Subcutaneous abdominal adipose tissue (tissue), 5 donors: ENCODE measurements around the gene AZIN2.

ENCODE experiments used
- H3K27ac ChIP-seq: one replicate; pipeline ENCODE4 v1.7.0; 2013; ENCODE audit warnings: low read depth, mild to moderate bottlenecking, inconsistent platforms, low read length, moderate library complexity
- H3K27me3 ChIP-seq, 5 donors: one replicate each; pipeline ENCODE4 v1.7.0; 2013; ENCODE audit warnings: low read length in 5 of 5, inconsistent platforms in 1 of 5; ENCODE audit not compliant: control insufficient read depth in 5 of 5, insufficient read depth in 4 of 5
- H3K36me3 ChIP-seq, 5 donors: one replicate each; pipeline ENCODE4 v1.7.0; 2013; ENCODE audit warnings: low read length in 5 of 5; ENCODE audit not compliant: control insufficient read depth in 5 of 5, insufficient read depth in 5 of 5
- H3K4me1 ChIP-seq, 5 donors: one replicate each; pipeline ENCODE4 v1.7.0; 2013; ENCODE audit warnings: low read length in 5 of 5, mild to moderate bottlenecking in 3 of 5, moderate library complexity in 1 of 5; ENCODE audit not compliant: control insufficient read depth in 5 of 5, insufficient read depth in 5 of 5
- H3K4me3 ChIP-seq, 5 donors: one replicate each; pipeline ENCODE4 v1.7.0; 2013; ENCODE audit warnings: low read length in 5 of 5, low read depth in 1 of 5
- H3K9ac ChIP-seq, 5 donors: one replicate each; pipeline ENCODE4 v1.7.0; 2013; ENCODE audit warnings: low read length in 5 of 5, mild to moderate bottlenecking in 4 of 5, moderate library complexity in 3 of 5
- H3K9me3 ChIP-seq, 5 donors: one replicate each; pipeline ENCODE4 v1.7.0; 2013; ENCODE audit warnings: low read length in 5 of 5; ENCODE audit not compliant: control insufficient read depth in 5 of 5
- donor health status: healthy.
- donor health status: healthy.
- donor health status: healthy.
- donor health status: healthy.
- donor health status: healthy.

The AZIN2 gene

DNA sequence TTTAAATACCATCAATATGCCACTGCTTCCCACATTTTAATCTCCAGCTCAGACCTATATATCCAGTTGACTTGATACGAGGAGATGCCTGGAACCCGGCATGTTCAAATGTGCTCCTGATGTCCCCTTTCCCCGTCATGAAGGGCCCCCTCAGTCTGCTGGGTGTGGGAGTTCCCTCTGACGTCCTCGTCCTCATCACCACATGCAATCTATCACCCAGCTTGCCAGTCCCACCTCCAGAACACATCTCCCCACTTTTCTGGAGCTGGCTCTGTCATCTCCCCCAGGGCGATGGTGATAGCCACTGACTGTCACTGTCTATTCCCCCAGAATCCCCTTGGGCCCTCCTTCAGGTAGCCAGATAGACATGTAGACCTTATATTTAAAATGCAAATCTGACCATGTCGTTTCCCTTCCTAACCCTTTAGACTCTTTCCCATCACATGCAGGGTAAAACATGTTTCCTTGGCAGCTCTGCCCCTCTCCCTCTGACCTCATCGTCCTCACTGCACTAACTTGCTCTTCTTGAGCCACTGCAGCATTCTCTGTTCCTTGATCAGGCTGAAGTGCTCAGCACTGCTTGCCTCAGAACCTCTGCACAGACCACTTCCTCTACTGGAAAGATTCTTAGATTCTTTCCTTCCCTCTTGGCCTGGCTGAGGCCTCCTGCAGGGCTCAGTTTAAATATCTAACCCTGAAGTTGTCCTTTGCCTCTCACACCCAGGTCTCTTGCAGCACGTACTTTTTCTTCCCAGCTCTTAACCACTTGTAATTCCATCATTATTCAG, 7.4 kb downstream of the AZIN2 start:
- Histone ChIP-seq H3K27me3 (no peaks in the 10 kb centered on the region), H3K4me3 (no peak overlapping the region), H3K27ac (no peak overlapping the region), H3K9ac (no peak overlapping the region), H3K9me3 (no peaks in the 10 kb centered on the region), H3K36me3 (no peaks in the 10 kb centered on the region), H3K4me1 (peaks cover 0 to 2% (median 0%) of the 10 kb centered on the region in 5 donors)

- Histone ChIP-seq H3K4me1 (peaks cover 0 to 2% (median 0%) of the 10 kb centered on the region in 5 donors), H3K27me3 (no peaks in the 10 kb centered on the region), H3K9ac (no peak overlapping the region), H3K36me3 (no peaks in the 10 kb centered on the region), H3K9me3 (no peaks in the 10 kb centered on the region), H3K27ac (no peak overlapping the region), H3K4me3 (no peak overlapping the region)
Measured at GRCh38 chr1:33089457-33089856, 8.5 kb downstream of the AZIN2 start.

DNA sequence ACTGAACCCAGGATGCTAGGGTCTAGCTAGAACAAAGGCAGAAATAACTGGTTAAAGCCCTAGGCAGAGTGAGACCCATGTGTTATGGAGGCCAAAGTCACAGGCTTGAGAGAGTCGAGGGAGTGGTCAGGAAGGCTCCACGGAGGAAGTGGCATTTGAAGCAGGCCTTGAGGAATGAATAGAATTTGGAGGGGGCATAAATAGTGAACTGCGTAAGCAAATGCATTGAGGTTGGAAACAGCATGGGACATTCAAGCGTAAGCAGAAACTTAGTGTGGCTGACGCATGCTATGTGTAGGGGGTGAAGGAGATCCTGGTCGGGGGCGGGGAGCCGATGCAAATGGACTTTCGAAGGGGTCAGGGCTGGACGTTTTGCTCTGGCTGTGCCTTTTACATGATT, 11.5 kb downstream of the AZIN2 start:
- Histone ChIP-seq H3K27ac (no peak overlapping the region), H3K4me3 (no peak overlapping the region), H3K4me1 (peaks cover 0 to 5% (median 0%) of the 10 kb centered on the region in 5 donors), H3K27me3 (no peaks in the 10 kb centered on the region), H3K9me3 (no peaks in the 10 kb centered on the region), H3K36me3 (peaks cover 0 to 3% (median 0%) of the 10 kb centered on the region in 5 donors), H3K9ac (no peak overlapping the region)

- Histone ChIP-seq H3K9ac (no peak overlapping the region), H3K9me3 (no peaks in the 10 kb centered on the region), H3K27ac (no peak overlapping the region), H3K4me1 (peaks cover 0 to 5% (median 0%) of the 10 kb centered on the region in 5 donors), H3K36me3 (peaks cover 0 to 7% (median 0%) of the 10 kb centered on the region in 5 donors), H3K4me3 (no peak overlapping the region), H3K27me3 (no peaks in the 10 kb centered on the region)
Measured at GRCh38 chr1:33093004-33093403, 12.1 kb downstream of the AZIN2 start.

DNA sequence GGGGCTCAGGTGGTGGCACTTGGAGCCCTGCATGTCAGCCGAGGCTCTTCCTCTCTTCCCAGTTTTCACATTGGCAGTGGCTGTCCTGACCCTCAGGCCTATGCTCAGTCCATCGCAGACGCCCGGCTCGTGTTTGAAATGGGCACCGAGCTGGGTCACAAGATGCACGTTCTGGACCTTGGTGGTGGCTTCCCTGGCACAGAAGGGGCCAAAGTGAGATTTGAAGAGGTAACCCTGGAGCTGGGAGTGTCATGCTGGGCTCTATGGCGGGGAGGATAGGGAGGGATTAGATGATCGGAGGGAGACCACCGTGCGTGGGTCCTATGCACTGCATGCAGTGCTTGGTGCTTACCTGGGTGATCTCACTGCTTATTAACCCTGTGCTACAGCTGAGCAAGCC, 13.5 kb downstream of the AZIN2 start:
- peaks cover 0 to 5% (median 0%) of the 10 kb centered on the region in 5 donors for H3K4me1 ChIP-seq
- H3K9ac ChIP-seq, result no peak overlapping the region
- no peaks in the 10 kb centered on the region for H3K27me3 ChIP-seq
- peaks cover 0 to 7% (median 0%) of the 10 kb centered on the region in 5 donors for H3K36me3 ChIP-seq
- H3K9me3 ChIP-seq, result no peaks in the 10 kb centered on the region
- H3K27ac ChIP-seq, result no peak overlapping the region
- no peak overlapping the region for H3K4me3 ChIP-seq

DNA sequence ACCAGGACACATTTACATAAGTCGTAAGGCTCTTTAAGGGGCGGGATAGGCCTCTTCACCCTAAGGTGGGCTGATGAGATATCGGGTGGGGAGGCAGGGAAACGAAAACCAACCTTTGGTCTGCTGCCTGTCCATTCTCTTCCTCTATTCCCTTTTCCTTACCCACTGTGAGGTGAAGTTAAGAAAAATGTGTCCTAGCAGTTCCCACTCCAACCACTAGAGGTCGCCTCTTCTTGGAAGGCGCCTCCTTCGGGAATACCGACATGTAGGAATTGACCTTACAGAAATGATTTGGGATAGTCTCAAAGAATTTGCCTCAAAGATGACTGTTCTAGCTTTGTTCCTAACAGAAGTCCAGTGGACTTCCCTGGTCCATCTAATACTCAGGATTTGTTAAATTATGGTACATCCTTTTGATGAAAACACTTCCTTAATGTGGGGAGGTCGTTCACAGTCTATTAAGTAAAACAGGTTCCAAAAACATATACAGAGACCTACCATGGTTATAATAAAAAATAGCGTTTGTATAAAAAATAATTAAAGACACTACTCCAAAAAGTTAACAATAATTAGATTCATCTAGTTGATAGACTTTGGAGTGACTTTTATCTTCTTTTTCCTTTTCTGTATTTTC, 14.1 kb downstream of the AZIN2 start:
- H3K9ac ChIP-seq, result no peak overlapping the region
- peaks cover 0 to 7% (median 0%) of the 10 kb centered on the region in 5 donors for H3K36me3 ChIP-seq
- no peaks in the 10 kb centered on the region for H3K27me3 ChIP-seq
- H3K4me3 ChIP-seq, result no peak overlapping the region
- H3K9me3 ChIP-seq, result no peaks in the 10 kb centered on the region
- no peak overlapping the region for H3K27ac ChIP-seq
- H3K4me1 ChIP-seq, result peaks cover 0 to 5% (median 0%) of the 10 kb centered on the region in 5 donors

DNA sequence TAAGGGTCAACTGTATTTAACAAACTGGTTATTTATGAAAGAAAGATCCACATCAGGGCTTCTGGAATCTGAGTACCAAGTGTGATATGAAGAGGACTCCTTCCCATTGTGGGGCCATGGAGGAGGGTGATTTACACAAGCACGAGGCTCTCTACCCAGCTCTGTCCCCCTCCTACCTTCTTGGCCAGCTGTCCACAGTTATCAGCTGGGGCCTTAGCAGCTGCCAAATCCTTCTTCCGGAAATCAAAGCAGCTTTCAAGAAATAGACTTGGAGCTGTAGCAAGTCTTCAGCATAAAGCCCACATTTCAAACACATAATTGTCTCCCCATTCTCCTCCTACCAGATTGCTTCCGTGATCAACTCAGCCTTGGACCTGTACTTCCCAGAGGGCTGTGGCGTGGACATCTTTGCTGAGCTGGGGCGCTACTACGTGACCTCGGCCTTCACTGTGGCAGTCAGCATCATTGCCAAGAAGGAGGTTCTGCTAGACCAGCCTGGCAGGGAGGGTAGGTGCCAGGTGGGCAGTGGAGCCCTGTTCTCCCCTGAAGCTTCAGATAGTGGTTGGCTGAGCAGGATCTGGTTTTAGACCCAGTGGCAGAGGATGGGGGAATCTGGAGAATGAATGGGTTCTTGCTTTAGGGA, 15.5 kb downstream of the AZIN2 start:
- Histone ChIP-seq H3K4me1 (peaks cover 0 to 5% (median 0%) of the 10 kb centered on the region in 5 donors), H3K27ac (no peak overlapping the region), H3K36me3 (peaks cover 0 to 7% (median 0%) of the 10 kb centered on the region in 5 donors), H3K9me3 (no peaks in the 10 kb centered on the region), H3K27me3 (no peaks in the 10 kb centered on the region), H3K9ac (no peak overlapping the region), H3K4me3 (no peak overlapping the region)

DNA sequence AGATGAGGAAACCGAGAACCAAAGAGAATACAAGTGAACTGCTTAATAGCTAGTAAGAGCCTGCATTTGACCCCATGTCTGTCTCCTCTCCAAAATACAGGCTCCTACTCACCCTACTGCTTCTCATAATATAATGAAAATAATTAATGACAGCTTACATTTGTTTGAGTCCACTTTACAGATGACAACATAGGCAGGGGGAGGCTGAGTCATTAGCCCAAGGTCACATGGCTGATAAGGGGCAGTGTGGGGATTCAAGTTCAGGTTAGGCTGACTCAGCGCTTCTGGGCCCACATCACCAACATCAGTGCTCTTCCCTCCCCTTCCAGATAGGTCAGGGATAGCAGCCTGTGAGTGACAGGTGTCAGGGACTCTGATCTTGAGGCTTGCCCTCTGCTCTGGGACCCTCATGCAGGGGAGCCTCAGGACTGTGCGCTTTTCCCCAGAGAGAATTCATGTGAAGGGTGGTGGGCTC, 16.2 kb downstream of the AZIN2 start:
- Histone ChIP-seq H3K27me3 (no peaks in the 10 kb centered on the region), H3K27ac (no peak overlapping the region), H3K9me3 (no peaks in the 10 kb centered on the region), H3K9ac (no peak overlapping the region), H3K4me3 (no peak overlapping the region), H3K4me1 (peaks cover 0 to 9% (median 0%) of the 10 kb centered on the region in 5 donors), H3K36me3 (peaks cover 0 to 11% (median 0%) of the 10 kb centered on the region in 5 donors)

GRCh38 chr1:33097762-33098161, 16.8 kb downstream of the AZIN2 start:
- no peaks in the 10 kb centered on the region for H3K27me3 ChIP-seq
- no peak overlapping the region for H3K9ac ChIP-seq
- no peaks in the 10 kb centered on the region for H3K9me3 ChIP-seq
- H3K27ac ChIP-seq, result no peak overlapping the region
- peaks cover 0 to 9% (median 0%) of the 10 kb centered on the region in 5 donors for H3K4me1 ChIP-seq
- no peak overlapping the region for H3K4me3 ChIP-seq
- H3K36me3 ChIP-seq, result peaks cover 0 to 11% (median under 1%) of the 10 kb centered on the region in 5 donors

- Histone ChIP-seq H3K36me3 (peaks cover 0 to 11% (median 6%) of the 10 kb centered on the region in 5 donors), H3K9ac (no peak overlapping the region), H3K27me3 (no peaks in the 10 kb centered on the region), H3K4me1 (peaks cover 0 to 9% (median 0%) of the 10 kb centered on the region in 5 donors), H3K27ac (no peak overlapping the region), H3K4me3 (no peak overlapping the region), H3K9me3 (no peaks in the 10 kb centered on the region)
Measured at GRCh38 chr1:33098371-33098770, 17.4 kb downstream of the AZIN2 start.
